Measurements from ENCODE around the gene PRICKLE4. TPM values are rescaled to one million over a fixed set of nuclear protein-coding genes. Genes with fewer than 3 reads are reported as not detected.
A peak's percentile ranks its signal among the peaks of the same experiment; 100 is the strongest.

PRICKLE4 gene
- total and polyA plus RNA-seq, 2 of the 13 experiments (the other 11 are each of a cell fraction or from before 2014, with no cell fraction given) = 0.92 to 1.2 TPM

GRCh38 chr6:41735427-41736185, 45.0 kb upstream of the PRICKLE4 start, which contains the start of gene TFEB (continued):
- TF ChIP-seq NFAT5 (CRISPR knock-in tag; IDR thresholded peaks at IDR 0.05) (no peak), MIER2 (CRISPR knock-in tag; IDR thresholded peaks at IDR 0.05) (peak; percentile 52; the same call in 1 of the 2 replicates), TCF7 (IDR thresholded peaks at IDR 0.05; ENCODE audit: low read depth) (no peak), HMG20B (CRISPR knock-in tag; conservative IDR thresholded peaks at IDR 0.05) (0 out of 2 replicates have a peak, but pooled peaks have one; percentile 53), SMAD1 (CRISPR knock-in tag; IDR thresholded peaks at IDR 0.05; ENCODE audit: borderline replicate concordance, low read depth) (peak; percentile 90; the same call in 1 of the 2 replicates), ZNF670 (CRISPR knock-in tag; IDR thresholded peaks at IDR 0.05; ENCODE audit: borderline replicate concordance) (no peak), NONO (IDR thresholded peaks at IDR 0.05) (no peak), NONO (CRISPR knock-in tag; conservative IDR thresholded peaks at IDR 0.05) (peak; percentile 88), FOXC1 (CRISPR knock-in tag; IDR thresholded peaks at IDR 0.05; ENCODE audit: borderline replicate concordance) (peak; percentile 75), TCF7L2 (IDR thresholded peaks at IDR 0.05; ENCODE audit: low read depth, low read length) (no peak), SP1 (IDR thresholded peaks at IDR 0.05) (no peak), SP1 (CRISPR knock-in tag; IDR thresholded peaks at IDR 0.05) (peak; percentile 96), MED1 (CRISPR knock-in tag; IDR thresholded peaks at IDR 0.05) (peak; percentile 79), MLX (CRISPR knock-in tag; IDR thresholded peaks at IDR 0.05) (no peak), TAF15 (IDR thresholded peaks at IDR 0.05; ENCODE audit: low read depth, low read length, poor library complexity, severe bottlenecking) (peak; percentile 71), ZNF776 (CRISPR knock-in tag; IDR thresholded peaks at IDR 0.05) (no peak), ZNF557 (CRISPR knock-in tag; IDR thresholded peaks at IDR 0.05) (peak; percentile 65; the same call in 1 of the 2 replicates), ZKSCAN5 (CRISPR knock-in tag; IDR thresholded peaks at IDR 0.05) (no peak), HIVEP1 (CRISPR knock-in tag; IDR thresholded peaks at IDR 0.05) (peak; percentile 52; the same call in 1 of the 2 replicates), MYC (CRISPR knock-in tag; IDR thresholded peaks at IDR 0.05; ENCODE audit: borderline replicate concordance) (peak; percentile 81), ATF1 (CRISPR knock-in tag; IDR thresholded peaks at IDR 0.05) (no peak), NR3C1 (CRISPR knock-in tag; IDR thresholded peaks at IDR 0.05) (no peak), ZBTB39 (CRISPR knock-in tag; IDR thresholded peaks at IDR 0.05) (no peak)

Data from HepG2 (cell line).